GM18519 (cell line): Measurements from ENCODE around the gene SYT5.
"Not testable (repeated sequence)": the region's sequence is repeated elsewhere in the genome, so short reads cannot be mapped to it uniquely, and the experiment has no call there.

Source experiments
- ATAC-seq: cut with Tn5 transposase; IDR thresholded peaks from one replicate; pipeline ENCODE4 v1.9.1; 2021; ENCODE audit warnings: mild to moderate bottlenecking, moderate library complexity; ENCODE audit not compliant: unreplicated experiment, low FRiP score

Gene SYT5

DNA sequence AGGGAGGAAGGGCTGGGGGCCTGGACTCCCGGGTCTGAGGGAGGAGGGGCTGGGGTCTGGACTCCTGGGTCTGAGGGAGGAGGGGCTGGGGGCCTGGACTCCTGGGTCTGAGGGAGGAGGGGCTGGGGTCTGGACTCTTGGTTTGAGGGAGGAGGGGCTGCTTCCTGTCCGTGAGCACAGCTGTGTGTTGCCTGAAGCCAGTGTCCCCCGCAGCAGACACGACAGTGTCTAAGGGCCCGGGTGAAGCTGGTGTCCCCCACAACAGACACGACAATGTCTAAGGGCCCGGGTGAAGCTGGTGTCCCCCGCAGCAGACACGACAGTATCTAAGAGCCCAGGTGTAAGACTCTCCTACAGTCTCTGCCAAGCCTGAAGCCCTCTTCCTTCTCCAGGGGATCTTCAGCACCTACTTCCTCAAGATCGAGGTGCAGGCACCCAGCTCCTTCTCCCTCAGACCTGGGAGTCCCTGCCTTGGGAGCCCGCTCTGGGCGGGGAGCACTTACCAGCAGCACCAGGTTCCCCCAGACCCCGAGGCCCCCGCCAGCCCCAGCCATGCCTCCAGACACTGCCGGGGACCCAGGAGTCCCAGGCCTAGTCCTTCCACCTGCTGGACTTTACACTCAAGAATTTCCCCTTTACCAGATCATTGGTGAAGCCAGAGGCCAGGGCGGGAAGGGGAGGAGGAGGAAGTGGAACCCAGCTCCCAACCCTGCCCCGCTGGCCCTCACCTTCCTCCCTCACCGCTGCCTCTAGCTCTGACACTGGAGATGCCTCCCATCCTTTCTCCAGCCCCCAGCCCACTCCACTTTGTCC is 29.0 kb upstream of the SYT5 start, which contains the start of gene PTPRH:
Gene PTPRH, minus strand, starts transcription at position 622 of the 813 bp plus-strand sequence. Its CDS starts 68 bp downstream, at position 554.
- ATAC-seq: no peak

DNA sequence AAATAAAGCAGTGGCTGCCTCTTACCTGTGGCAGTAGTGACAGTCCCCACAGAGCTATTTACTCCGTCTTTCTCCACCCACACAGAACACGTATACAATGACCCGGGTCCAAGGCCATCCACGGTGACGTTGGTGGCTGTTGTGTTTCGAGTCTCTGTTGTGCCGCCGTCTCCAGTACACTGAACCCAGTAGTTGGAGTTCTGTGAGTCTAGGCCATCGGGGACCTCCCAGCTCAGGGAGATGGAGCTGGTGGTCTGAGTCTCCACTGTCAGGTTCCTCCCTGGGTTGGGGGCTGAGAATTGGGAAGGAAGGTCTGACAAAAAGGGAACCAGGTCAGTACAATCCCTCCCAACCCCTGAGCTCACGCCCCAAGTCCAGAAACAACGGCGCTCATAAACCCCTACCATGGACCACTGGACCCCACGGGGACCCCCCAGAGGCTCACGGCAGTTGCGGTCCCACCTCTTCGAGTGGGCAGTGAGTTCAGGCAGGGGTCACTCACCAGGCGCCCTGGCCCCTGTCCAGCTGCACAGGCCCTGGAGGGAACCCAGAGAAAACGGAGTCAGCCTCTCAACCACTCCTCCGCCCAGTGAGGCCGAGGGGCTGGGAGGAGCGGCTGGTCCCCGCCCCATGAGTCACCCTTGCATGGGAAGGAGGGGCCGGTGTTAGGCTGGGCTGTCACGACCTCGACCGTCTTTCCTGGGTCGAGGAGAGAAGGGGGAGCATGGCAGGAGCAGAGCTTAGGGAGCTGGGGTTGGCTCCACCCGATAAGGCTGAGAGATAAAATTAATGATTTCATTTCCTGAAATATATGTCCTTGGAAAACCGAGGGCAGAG is 26.8 kb upstream of the SYT5 start:
- no peak for ATAC-seq

DNA sequence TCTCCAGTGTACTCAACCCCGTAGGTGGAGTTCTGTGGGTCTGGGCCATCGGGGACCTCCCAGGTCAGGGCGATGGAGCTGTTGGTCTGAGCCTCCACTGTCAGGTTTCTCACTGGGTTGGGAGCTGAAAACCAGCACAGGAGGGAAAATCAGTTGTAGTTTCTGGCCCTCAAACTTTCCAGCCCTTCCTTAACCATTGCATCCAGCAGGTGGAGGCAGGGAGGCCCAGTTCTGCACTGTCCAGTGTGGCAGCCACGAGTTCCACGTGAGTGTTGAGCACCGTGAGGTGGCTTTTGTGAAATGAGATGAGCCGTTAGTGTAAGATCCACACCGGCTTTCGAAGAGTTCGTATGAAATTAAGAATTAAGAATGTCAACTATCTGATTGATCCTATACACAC is 22.1 kb upstream of the SYT5 start:
- not testable (repeated sequence) for ATAC-seq

DNA sequence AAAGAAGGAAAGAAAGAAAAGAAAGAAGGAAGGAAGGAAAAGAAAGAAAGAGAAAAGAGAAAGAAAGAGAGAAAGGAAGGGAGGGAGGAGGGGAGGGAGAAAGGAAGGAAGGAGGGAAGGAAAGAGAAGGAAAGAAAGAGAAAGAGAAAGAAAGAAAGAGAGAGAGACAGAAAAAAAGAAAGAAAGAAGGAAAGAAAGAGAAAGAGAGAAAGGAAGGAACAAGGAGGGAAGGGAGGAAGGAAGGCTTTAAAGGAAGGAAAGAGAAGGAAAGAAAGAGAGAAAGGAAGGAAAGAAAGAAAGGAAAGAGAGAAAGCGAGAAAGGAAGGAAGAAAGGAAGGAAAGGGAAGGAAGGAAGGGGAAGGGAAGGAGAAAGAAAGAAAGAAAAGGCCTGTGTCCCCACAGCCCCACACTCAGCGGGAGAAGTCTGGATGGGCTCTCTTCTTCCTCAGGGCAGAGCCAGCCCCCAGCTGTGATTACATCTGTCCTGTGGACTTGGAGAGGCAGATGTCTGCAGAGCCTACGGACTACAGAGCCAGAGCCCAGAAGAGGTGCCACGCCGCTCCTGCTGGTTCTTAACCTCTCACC is 19.6 kb upstream of the SYT5 start:
- no peak for ATAC-seq

DNA sequence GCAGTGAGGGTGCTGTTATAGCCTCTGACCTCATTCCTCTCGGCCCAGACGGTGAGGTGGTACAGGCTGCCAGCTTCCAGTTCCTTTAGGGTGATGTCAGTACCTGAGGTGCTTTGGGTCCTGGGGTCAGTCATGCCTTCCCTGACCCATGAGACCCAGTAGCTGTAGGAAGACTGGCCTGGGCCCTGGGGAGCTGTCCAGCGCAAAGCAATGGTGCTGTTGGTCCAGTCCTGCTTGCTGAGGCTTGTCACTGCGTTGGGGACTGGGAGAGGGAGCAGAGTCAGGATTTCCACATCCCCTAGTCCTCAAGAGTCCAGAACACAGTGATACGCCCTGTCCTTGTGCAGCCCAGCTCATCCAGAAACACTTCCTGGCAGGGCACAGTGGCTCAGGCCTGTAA is 18.6 kb upstream of the SYT5 start:
- ATAC-seq: no peak

DNA sequence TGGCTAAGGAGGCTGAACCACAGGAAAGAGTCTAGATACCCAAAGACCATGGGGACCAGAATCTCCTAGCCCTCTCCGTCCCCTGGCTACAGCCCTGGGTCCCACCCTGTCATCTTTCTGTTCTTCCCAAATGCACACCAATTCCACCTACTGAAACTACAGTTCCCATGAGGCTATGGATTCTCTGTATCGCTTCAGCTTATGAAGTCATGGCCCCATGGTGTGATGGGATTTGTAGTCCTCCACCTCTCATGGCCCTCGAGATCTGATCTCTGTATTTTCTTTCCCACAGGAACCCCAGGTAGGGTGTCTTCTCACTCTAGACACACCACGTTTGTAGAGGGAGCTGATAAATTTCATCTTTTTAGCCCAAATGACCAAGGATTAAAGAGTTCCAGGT is 17.4 kb upstream of the SYT5 start:
- ATAC-seq: no peak

DNA sequence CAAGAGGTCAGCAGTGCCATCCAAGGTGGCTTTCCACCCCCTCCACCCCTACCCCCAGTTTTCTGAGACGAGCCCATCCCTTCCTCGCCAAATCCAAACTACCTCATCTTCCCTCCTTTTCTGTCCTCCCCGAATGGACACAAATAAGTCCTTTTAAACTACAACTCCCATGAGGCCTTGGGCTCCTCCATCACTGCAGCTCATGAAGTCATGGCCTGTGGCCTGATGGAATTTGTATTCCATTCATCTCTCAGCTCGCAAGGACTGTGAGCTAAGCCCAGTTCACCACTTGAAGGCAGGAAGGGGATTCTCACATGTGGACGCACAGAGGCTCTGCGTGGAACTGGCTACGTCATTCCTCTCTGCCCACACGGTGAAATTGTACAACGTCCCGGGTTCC is 16.7 kb upstream of the SYT5 start:
- ATAC-seq: no peak

DNA sequence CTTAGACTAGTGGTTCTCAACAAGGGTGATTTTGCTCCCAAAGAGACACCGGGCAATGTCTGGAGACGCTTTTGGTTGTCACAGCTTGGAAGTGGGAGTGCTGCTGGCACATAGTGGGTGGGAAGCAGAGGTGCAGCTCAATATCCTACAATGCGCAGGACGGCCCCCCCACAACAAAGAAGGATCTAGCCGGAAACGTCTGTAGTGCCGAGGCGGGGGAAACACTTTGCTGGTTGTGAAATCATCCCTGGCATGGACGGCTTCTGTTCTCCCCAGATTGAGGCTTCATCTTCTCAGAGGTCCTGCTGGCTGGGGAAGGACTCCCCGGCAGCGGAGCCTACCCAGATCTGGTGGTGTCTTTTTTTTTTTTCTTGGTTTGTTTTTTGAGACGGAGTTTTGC is 13.4 kb upstream of the SYT5 start:
- ATAC-seq: no peak

DNA sequence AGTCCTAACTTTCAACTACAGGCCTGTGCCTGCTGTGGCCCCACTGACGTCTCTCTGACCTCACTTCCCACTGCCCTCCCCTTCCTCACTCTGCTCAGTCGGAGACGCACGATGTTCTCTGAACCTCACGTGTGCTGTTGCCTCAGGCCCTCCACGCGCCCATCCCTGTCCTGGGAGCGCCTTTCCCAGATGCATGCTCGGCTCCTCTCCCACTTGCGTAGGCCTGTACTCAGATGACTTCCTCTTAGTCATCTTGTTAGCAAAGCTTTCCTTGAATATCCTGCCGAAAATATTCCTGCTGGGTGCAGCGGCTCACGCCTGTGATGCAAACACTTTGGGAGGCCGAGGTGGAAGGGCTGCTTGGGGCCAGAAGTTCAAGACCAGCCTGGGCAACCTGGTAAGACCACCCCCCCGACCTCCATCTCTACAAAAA is 9.3 kb upstream of the SYT5 start:
- no peak for ATAC-seq

DNA sequence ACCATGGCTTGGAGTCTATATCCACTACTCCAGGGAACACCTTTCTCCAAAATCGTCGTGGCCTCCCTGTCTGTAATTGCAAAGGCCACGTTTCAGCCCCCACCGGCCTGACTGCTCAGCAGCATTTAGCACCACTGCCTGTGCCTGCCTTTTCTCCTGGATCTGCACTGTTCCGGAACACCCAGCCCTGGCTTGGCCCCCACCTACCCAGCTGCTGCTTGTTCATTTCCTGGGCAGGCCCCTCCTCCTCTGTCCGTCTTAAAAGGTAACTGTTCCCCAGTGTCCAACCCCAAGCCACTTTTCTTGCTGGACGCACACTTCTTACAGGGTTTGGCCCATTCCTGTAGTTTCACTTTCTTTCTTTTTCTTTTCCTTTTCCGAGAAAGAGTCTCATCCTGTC is 8.5 kb upstream of the SYT5 start:
- no peak for ATAC-seq

DNA sequence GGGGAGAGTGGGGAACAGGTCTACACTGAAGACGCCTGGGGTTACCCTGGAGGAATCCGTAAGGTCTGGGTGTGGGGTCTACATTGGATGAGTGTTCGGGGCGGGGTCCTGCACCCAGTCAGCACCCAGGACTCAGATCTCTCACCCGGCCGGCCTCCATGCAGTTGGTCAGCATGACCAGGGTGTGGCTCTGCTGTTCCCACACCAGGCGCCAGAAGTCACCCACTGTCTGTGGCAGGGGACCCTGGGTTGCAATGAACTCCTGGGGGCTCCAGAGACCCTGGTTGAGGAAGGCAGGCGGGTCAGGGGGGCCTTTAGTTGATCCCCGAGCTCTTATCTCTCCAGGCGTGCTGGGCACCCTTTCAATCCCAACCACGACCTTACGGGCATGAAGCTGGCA is 6.0 kb upstream of the SYT5 start:
- ATAC-seq: no peak

DNA sequence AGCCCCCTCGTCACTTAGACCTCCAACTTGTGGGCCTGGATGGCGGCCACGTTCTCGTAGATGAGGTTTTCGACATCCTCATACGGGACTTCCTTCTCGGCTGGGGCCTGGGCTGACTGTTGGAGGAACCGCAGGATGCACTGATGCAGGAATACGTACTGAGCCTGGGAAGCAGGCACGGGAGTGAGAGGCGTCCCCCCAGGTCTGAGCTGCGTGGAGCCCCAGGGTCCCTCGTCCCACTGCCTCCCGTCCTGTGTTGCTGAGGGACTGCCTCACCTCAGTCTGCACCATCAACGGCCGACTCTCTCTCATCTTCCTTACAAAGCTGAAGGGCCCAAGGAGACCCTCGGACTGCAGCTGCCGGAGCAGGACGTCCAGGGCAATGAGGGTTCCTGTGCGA is 1.7 kb upstream of the SYT5 start:
- no peak for ATAC-seq

DNA sequence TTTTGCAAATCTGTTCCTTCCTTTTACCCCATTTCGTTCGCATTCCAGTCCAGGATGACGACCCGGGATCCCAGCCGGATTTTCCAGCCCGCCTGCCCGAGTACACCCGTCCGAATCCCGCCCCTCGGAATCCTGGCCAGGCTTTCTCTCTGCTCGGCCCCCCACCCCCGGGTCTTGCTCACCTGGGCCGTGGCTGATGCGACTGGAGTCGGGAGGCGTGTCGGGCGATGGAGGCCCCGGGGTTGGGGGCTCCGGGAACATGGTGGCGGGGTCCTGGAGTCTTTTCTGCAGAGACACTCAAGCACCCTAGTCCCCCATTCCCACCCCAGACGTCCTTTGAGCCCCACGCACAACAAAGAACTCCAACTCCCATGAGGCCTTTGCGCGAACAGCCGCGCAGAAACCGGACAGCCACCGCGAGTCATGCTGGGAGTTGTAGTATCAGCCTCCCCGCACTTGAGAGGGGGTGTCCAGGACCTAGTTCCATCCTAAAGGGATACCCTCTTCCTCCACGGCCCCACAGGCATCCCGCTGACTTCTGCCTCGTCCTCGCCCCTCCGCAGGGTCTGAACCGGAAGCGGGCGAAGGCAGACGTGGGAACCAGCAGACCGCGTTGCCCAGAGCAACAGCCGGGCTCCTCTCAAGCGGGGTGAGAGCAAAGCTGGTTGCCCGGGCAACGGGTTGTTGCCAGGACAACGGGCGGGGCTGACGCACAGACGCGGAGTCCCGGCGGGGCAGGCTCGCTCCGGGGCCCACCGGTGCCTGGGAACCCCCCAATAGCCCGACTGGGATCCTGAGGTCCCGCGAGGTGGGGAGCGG is 1.1 kb downstream of the SYT5 start:
- no peak for ATAC-seq

DNA sequence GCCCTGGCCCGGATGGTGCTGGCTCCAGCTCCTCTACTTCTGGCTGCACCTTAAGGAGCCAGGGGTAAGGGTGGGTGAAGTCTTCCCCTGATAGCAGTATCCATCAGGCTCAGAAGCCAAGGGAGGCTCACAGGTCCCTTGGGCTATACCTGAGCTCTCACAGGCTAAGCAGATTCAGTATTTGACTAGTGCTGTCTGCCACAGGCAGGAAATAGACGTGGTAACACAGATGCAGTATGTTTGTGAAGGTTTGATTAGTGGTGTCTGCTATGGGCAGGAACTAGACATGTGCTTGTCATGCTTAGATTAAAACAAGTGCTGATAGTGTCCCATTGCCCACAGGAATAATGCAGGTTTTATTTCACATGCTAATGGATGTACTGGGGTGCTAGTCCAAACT is 4.0 kb downstream of the SYT5 start:
- ATAC-seq: no peak

DNA sequence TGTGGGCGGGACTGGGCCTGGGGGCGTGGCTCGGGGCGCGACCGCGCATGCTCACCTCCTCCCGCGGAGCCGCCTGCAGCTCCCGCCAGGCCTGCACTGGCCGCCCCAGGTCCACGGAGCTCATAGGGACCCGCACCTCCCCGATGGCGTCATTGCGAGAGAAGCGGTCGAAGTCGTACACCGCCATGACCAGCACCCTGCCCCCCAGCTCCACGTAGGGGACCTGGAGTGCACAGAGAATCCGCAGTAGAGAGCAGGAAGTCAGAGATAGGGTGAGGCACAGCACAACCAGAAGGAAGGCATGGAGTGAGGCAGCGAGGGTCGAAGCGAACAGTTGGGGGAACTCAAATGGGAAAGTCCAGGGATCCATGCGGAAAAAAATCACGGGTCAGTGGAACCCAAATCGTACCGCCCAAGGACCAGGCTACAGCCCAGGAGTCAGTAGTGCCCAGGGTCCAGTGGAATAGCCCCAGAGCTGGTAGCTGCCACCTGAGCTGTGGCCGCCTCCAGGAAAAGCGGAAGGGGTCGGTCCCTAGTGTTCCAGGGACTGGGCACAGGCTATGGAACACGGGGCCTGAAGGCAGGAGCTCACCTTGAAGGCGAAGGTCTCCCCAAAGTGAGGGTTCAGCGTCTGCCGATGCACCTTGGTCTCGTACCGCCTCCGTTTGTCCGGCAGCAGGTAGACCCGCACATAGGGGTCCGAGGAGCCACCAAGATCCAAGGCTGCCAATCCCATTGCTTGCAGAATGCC is 4.8 kb downstream of the SYT5 start:
- no peak for ATAC-seq

DNA sequence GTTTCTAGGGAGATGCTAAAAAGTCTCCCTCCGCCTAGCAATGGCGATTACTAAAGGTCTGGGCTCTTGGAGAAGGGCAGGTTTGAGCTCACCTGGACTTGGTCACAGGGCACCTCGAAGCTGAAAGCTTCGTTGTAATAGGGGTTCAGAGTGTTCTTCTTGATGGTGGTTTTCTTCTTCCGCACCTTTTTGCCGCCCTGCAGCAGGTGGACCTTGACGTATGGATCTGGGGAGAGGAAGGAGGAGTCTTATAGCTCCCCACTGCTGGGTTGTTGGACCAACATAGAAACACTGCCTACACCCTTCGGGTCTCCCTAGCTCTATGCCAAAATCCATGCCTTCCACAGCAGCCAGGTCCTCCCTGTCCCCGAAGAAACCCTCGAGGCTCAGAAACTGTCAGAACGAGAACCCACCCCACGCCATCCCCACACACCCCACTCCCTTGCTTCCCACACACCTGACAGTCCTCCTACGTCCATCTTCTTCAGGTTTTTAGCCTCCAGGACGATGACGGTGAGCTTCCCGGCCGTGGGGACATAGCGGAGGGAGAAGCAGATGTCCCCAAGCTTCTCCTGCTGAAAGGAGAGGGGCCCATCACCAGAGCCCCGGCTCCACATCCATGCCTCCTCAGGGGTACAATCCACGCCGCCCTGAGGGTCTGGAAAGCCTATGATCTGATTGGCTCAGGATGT is 5.5 kb downstream of the SYT5 start:
- ATAC-seq: no peak

DNA sequence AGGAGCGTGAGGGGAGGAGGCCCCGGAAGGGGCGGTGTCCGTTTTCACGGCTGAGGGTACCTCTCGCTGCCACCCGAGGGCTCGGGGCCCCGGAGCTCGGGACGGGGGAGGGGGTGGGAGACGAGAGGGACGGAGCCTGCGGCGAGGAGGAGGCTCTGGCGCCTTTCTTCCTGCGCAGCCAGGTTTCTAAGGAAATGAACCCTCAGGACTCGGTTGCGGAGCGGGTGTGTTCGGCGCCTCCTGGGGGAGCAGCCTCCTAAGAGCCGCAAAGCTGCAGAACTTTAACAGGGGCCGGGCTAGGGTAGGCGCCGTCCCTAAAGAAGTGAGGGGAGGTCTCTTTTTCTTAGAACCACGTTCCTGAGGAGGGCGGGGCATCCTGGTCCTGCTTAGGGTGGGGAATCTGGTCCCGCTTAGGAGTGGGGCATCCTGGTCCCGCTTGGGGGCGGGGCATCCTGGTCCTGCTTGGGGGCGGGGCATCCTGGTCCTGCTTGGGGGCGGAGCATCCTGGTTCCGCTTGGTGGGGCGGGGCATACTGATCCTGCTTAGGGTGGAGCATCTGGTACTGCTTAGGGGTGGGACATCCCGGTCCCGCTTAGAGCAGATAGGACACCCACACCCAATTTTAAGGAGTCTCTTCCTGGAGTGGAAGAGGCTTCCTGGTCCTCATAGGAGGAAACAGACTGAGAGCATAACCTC is 6.2 kb downstream of the SYT5 start:
- no peak for ATAC-seq

DNA sequence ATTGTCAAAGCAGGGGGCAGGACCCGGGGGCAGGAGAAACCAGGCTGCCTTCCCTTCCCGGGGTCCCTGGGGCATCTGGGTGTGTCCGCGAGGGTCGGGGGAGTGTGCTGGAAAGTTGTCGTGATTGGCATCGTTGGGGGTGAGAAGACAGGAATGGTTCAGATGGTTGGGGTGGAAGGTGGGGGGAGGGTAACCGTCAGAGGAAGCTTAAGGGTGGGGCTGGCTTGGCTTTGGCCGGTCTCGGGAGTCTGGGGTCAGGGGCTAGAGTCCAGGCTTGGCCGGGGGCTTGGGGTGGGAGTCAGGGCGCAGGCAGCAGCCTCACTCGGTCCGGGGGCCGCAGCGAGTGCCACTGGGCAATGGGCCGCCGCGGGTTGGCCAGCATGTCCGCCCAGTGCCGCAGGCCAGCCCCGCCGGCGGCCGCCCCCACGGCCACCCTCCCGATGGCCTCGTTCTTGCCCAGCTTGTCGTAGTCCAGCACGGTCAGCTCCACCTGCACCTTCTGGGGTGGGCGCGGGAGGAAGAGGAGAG is 6.8 kb downstream of the SYT5 start:
- no peak for ATAC-seq
